D721Med (cell line): ENCODE data around the gene PSMD13.
"Not testable (repeated sequence)": the region's sequence is repeated elsewhere in the genome, so short reads cannot be mapped to it uniquely, and the experiment has no call there.

Experiments used
- DNase-seq: peaks from one replicate; pipeline ENCODE4 v3.0.0; 2011; ENCODE audit warnings: low spot score; ENCODE audit not compliant: insufficient read length
- FAIRE-seq: peaks from 2 replicates; lab custom pipeline; 2011; peaks lifted over from hg19 to GRCh38; lab: Jason Lieb, UNC
- TF ChIP-seq, protein P1 (sequence below): IDR thresholded peaks from 2 replicates; pipeline ENCODE4 v1.5.1; 2012; ENCODE audit warnings: mild to moderate bottlenecking, control low read depth; ENCODE audit not compliant: insufficient read depth; ENCODE audit errors: missing control alignments

PSMD13 gene

DNA sequence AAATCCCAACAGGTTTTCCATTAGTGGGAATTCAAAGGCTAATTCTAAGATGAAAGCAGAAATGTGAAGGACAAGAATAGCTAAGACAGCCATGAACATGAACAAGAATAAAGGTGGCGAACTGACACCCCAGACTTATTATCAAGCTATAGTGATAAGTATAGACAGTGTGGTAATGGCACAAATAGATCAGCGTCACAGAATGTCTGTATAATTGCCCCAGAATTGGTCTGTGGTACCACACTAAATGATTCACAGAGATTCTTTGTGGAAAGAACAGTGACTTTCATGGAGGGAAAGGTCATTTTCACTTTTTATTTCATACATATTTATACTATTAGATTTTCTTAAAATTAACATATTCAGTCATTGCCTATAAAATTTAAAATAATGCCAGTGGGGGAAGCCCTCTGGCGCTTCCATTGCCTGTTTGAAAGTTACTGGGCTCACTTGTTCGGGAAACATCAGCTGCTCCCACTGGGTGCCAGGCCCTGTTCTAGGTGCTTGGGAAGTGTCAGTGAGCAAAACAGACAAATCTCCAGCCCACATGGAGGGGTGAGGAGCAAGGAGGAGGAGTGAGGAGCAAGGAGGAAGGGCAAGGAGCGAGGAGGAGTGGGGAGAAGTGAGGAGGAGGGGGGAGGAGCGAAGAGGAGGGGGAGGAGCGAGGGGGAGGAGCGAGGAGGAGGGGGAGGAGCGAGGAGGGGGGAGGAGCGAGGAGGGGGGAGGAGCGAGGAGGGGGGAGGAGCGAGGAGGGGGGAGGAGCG, 30.1 kb downstream of the PSMD13 start:
- FAIRE-seq (no peak), DNase-seq (no peak)
- TF ChIP-seq, protein P1, sequence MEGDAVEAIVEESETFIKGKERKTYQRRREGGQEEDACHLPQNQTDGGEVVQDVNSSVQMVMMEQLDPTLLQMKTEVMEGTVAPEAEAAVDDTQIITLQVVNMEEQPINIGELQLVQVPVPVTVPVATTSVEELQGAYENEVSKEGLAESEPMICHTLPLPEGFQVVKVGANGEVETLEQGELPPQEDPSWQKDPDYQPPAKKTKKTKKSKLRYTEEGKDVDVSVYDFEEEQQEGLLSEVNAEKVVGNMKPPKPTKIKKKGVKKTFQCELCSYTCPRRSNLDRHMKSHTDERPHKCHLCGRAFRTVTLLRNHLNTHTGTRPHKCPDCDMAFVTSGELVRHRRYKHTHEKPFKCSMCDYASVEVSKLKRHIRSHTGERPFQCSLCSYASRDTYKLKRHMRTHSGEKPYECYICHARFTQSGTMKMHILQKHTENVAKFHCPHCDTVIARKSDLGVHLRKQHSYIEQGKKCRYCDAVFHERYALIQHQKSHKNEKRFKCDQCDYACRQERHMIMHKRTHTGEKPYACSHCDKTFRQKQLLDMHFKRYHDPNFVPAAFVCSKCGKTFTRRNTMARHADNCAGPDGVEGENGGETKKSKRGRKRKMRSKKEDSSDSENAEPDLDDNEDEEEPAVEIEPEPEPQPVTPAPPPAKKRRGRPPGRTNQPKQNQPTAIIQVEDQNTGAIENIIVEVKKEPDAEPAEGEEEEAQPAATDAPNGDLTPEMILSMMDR, result no peak

DNA sequence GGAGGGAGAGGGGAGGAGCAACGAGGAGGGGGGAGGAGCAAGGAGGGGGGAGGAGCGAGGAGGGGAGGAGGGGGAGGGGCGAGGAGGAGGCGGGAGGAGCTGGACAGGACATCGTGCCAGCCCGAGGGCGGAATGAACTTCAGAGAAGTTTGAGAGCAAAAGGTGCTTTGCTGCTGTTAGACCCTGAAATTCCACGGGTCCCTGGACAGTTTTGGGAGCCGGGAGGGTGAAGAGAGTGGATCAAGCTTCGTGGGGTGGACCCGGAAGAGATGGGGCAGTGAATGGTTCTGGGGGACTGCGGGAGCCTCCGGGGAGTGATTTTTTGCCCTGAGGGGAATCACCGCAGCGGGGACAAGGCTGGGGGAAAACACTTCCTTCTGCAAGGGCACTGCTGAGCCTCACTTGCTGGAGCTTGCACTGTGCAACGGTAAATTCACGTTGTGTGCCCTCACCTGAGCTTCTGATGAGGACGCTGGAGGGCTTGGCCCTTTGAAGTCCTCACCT, 30.8 kb downstream of the PSMD13 start:
- no peak for FAIRE-seq
- no peak for DNase-seq
- TF ChIP-seq, protein P1, result no peak

DNA sequence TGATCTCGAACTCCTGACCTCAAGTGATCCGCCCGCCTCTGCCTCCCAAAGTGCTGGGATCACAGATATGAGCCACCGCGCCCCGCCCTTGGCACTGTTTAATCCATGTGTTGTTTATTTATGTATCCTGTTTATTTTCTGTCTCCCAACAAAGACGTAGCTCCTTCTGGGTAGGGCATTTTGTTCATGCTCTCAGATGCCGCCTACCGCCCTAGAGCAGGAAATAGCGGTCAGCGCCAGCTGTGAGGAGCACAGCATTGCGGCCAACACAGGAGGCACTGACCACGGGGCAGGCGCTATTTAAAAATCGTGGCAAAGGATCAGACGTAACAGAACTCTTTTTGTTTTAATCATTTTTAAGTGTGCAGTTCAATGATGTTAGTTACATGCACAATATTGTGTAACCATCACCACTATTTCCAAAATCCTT, 32.0 kb downstream of the PSMD13 start:
- DNase-seq, FAIRE-seq: not testable (repeated sequence)

DNA sequence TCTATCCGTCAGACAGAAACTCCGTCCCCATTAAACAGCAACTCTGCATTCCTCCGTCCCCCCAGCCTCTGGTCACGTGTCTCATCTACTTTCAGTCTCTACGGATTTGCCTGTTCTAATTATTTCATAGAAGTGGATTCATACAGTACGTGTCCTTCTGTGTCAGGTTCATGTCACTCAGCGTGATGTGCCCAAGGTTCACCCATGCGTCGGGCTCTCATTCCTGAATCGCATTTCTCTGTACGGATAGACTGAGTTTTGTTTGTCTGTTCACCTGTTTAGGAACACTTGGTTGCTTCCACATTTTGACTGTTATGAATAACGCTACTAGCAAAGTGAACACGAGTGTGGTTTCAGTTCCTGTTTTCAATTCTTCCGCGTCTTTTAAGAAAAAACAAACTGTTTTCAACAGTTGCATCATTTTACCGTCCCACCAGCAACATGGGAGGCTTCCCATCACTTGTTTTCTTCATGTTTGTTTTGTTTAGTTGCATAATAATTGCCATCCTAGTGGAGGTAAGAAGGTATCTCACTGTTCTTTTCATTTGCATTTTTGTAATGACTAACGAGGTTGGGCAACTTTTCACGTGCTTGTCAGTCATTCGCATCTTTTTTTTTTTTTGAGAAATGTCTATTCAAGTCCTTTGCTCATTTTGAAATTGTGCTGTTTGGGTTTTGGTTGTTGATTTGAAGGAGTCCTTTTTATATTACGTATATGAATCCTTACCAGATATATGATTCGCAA, 32.5 kb downstream of the PSMD13 start:
- TF ChIP-seq, protein P1, result no peak
- FAIRE-seq (no peak), DNase-seq (no peak)

DNA sequence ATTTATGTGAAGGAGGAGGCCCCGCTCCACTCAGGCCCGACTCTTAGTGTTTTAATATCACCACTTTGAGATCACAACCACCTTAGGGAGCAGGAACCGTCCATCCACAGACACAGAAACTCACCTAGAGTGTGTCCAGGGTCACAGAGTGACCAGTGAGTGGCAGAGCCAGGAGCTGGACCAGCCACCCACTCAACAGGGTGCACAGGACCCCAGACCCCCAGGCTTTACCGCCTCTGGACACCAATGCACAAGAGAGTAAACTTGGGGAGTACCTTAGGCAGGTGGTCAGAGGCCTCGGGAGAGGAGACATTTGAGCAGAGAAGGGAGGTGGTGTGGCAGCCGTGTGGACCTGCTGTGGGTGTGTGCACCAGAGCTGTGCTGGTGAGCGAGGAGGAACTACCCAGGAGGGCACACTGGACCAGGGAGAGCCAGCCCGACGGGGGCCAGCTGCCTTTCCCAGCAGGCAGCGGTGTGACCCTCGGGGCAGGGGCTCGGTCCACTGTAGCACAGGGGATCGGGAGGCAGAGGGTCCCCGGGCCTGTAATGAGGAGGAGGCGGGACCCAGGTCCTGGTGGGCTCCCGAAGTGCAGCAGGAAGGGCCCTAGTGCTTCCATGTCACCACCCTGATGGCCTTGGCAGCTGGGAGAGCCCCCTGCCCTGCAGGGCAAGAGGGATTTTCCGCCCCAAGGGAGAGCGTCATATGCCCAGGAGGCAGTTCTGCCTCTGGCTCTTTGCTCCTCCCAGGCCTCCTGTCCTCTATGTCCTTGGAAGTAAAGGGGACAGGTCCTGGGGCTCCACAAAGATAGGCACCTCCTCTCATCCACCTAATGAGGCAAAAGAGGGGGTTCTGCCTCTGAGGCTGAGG, 33.9 kb downstream of the PSMD13 start:
- FAIRE-seq, result no peak
- DNase-seq, result no peak
- TF ChIP-seq, protein P1, result no peak

DNA sequence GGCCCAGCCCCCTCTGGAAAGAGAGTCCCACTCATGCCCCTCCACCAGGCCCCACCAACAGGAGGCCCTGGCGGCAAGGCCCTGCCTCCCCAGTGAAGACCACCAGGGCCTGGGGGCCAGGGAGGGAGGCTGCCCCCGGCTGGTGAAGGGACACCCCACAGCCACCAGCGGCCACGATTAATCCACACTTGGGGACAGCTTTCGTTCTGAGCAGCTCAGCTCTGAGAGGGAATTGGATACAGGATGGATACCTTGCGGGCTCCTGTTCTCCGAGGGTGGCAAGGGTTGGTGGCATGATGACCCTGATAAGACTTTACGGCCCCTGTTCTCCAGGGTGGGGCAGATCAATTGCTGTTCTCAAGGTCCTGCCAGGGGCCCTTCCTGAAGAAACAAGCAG, 34.5 kb downstream of the PSMD13 start:
- FAIRE-seq (no peak), DNase-seq (no peak)
- TF ChIP-seq, protein P1, result no peak

DNA sequence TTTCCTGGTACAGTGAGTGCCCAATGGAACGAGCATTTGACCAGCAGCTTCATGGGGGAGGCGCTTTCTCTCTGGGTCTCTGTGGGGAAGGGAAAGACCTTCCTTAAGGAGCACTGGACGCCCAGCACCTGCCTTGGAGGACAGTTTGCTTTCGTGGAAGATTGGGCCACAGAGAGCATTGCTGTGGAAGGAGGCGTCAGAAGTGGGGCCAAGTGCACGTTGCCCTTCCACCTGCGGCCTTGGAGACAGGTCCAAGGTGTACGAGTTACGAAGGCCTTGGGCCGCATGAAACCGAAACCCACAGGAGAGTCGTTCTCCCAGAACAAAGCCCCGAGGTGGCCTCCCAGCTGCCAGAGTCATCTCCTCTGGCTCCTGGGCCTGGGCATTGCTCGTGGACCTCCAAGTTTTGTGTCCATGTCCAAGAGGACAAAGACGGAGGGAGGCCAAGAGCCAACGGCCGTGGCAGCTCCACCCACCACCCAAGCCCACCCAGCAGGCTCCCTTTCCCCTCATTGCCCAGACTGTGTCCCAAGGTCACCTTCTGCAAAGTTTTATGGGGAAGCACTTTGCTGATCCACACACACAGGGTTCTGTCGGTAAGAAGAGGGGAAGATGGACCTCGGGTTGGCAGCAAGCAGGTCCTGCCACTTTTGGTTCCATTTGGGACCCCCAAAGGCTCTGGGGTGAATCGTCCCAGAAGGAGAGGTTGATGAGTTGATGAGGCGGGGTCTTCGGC, 35.6 kb downstream of the PSMD13 start:
- TF ChIP-seq, protein P1, result no peak
- no peak for FAIRE-seq
- no peak for DNase-seq
